Measurements from ENCODE around the gene NUDCD3.

GRCh38 chr7:44535348-44536064 lies 45.0 kb upstream of the NUDCD3 start:
- TF ChIP-seq GATA3 (IDR thresholded peaks at IDR 0.05; ENCODE audit: low read depth, low read length) (no peak), GATA2 (IDR thresholded peaks at IDR 0.05; ENCODE audit: low read depth, low read length) (no peak)
